Activated effector memory CD4-positive, alpha-beta T cell treated with Interleukin-2 at 50 U/mL for 16 hours (primary cell): Measurements from ENCODE around the gene OSGIN1.
"Not testable (repeated sequence)": the region's sequence is repeated elsewhere in the genome, so short reads cannot be mapped to it uniquely, and the experiment has no call there.

Experiments used
- DNase-seq: peaks from one replicate; pipeline ENCODE4 v3.0.0-alpha.2; 2020

OSGIN1 gene

GRCh38 chr16:83942074-83942473, 11.0 kb upstream of the OSGIN1 start:
- no peak for DNase-seq

GRCh38 chr16:83942815-83943515, 10.1 kb upstream of the OSGIN1 start:
- no peak for DNase-seq

GRCh38 chr16:83943516-83944050, 9.5 kb upstream of the OSGIN1 start:
- DNase-seq: no peak

GRCh38 chr16:83945587-83945986, 7.5 kb upstream of the OSGIN1 start:
- DNase-seq: no peak

GRCh38 chr16:83946154-83946780, 6.8 kb upstream of the OSGIN1 start:
- no peak for DNase-seq

GRCh38 chr16:83946781-83947566, 6.1 kb upstream of the OSGIN1 start:
- no peak for DNase-seq

GRCh38 chr16:83947642-83948234, 5.3 kb upstream of the OSGIN1 start:
- no peak for DNase-seq

GRCh38 chr16:83948914-83949723, 3.9 kb upstream of the OSGIN1 start:
- no peak for DNase-seq

GRCh38 chr16:83949724-83950001, 3.4 kb upstream of the OSGIN1 start:
- no peak for DNase-seq

- DNase-seq: not testable (repeated sequence)
Observed at GRCh38 chr16:83950862-83951399, 2.1 kb upstream of the OSGIN1 start.

- DNase-seq: no peak
Observed at GRCh38 chr16:83951544-83951943, 1.5 kb upstream of the OSGIN1 start.

- no peak for DNase-seq
Observed at GRCh38 chr16:83952587-83952939, 477 bp upstream of the OSGIN1 start.

- DNase-seq: no peak
Observed at GRCh38 chr16:83953796-83954576, 946 bp downstream of the OSGIN1 start.

- no peak for DNase-seq
Observed at GRCh38 chr16:83954577-83955016, 1.6 kb downstream of the OSGIN1 start.

GRCh38 chr16:83955218-83956130, 2.4 kb downstream of the OSGIN1 start:
- DNase-seq: no peak

- DNase-seq: peak; percentile 46
Observed at GRCh38 chr16:83956336-83957289, 3.6 kb downstream of the OSGIN1 start.

GRCh38 chr16:83957296-83957855, 4.3 kb downstream of the OSGIN1 start:
- DNase-seq: no peak

- DNase-seq: no peak
Observed at GRCh38 chr16:83958137-83958845, 5.3 kb downstream of the OSGIN1 start.
